Neural cell (in vitro differentiated cells): ENCODE measurements around the gene RPL9. TPM values are rescaled to one million over a fixed set of nuclear protein-coding genes. Genes with fewer than 3 reads are reported as not detected.

Source experiments
- H2AFZ ChIP-seq: fragments of 200-600, 300-800 bp; sonication (generic), shearing (Covaris generic); 2 replicates; pipeline ENCODE4 v1.6.0; 2014; ENCODE audit warnings: low read depth, mild to moderate bottlenecking, antibody characterized with exemption, low read length, moderate library complexity
- H3F3A ChIP-seq: fragments of 200-600 bp; shearing (Covaris generic); 2 replicates; pipeline ENCODE4 v1.6.1; 2016; ENCODE audit warnings: mild to moderate bottlenecking, moderate library complexity, mixed read lengths, antibody characterized with exemption, low read length; ENCODE audit not compliant: insufficient read depth, poor library complexity, severe bottlenecking
- H3K27ac ChIP-seq: fragments of 200-600, 300-800 bp; sonication (generic), shearing (Covaris generic); 2 replicates; pipeline ENCODE4 v1.5.1; 2014; ENCODE audit warnings: mild to moderate bottlenecking, low read length, moderate library complexity
- H3K27me3 ChIP-seq: fragments of 300-800, 200-600 bp; sonication (generic), shearing (Covaris generic); 2 replicates; pipeline ENCODE4 v1.6.0; 2014; ENCODE audit warnings: mild to moderate bottlenecking, low read depth, low read length, moderate library complexity; ENCODE audit not compliant: insufficient read depth
- H3K36me3 ChIP-seq: fragments of 300-800, 200-600 bp; sonication (generic), shearing (Covaris generic); 2 replicates; pipeline ENCODE4 v1.5.1; 2014; ENCODE audit warnings: mild to moderate bottlenecking, antibody characterized with exemption, low read length, moderate library complexity; ENCODE audit not compliant: insufficient read depth
- H3K4me2 ChIP-seq: fragments of 300-800, 200-600 bp; sonication (generic), shearing (Covaris generic); 2 replicates; pipeline ENCODE4 v1.6.0; 2014; ENCODE audit warnings: mild to moderate bottlenecking, low read length
- H3K4me3 ChIP-seq: fragments of 300-800, 200-600 bp; sonication (generic), shearing (Covaris generic); 2 replicates; pipeline ENCODE4 v1.5.1; 2014; ENCODE audit warnings: mild to moderate bottlenecking, low read length, moderate library complexity
- H3K79me2 ChIP-seq: fragments of 200-600 bp; shearing (Covaris generic); replicated peaks from 2 replicates; pipeline ENCODE4 v1.6.0; 2014; ENCODE audit warnings: mild to moderate bottlenecking, low read length, moderate library complexity; ENCODE audit not compliant: insufficient read depth
- H3K9ac ChIP-seq: fragments of 300-800, 200-600 bp; sonication (generic), shearing (Covaris generic); 2 replicates; pipeline ENCODE4 v1.6.1; 2016; ENCODE audit warnings: mild to moderate bottlenecking, low read length, mixed read lengths
- H3K9me2 ChIP-seq: fragments of 200-600 bp; shearing (Covaris generic); 2 replicates; pipeline ENCODE4 v1.6.1; 2016; ENCODE audit warnings: mild to moderate bottlenecking, low read length, mixed read lengths; ENCODE audit not compliant: insufficient read depth
- H3K9me3 ChIP-seq: fragments of 200-600, 300-800 bp; sonication (generic), shearing (Covaris generic); 2 replicates; pipeline ENCODE4 v1.6.1; 2016; ENCODE audit warnings: mild to moderate bottlenecking, mixed run types, low read length, moderate library complexity, mixed read lengths
- H4K20me1 ChIP-seq: fragments of 200-600 bp; shearing (Covaris generic); 2 replicates; pipeline ENCODE4 v1.6.1; 2016; ENCODE audit warnings: mild to moderate bottlenecking, mixed run types; ENCODE audit not compliant: insufficient read depth
- CTCF ChIP-seq: fragments of 450-650 bp; IDR thresholded peaks from 2 replicates; pipeline ENCODE4 v1.5.1; 2014; ENCODE audit warnings: antibody characterized with exemption, mild to moderate bottlenecking, moderate library complexity; ENCODE audit not compliant: poor library complexity, severe bottlenecking
- EP300 ChIP-seq: fragments of 450-650 bp; conservative IDR thresholded peaks from 2 replicates; pipeline ENCODE4 v1.6.1; 2014; ENCODE audit warnings: antibody characterized with exemption, mild to moderate bottlenecking, moderate library complexity; ENCODE audit not compliant: poor library complexity, severe bottlenecking
- EZH2 ChIP-seq: fragments of 200-600, 300-800 bp; shearing (Covaris generic), sonication (generic); IDR thresholded peaks from 2 replicates; pipeline ENCODE4 v1.6.1; 2014; ENCODE audit warnings: antibody characterized with exemption, low read length, borderline replicate concordance, mild to moderate bottlenecking; ENCODE audit not compliant: insufficient read depth, poor library complexity, severe bottlenecking
- MXI1 ChIP-seq: fragments of 450-650 bp; conservative IDR thresholded peaks from 2 replicates; pipeline ENCODE4 v1.6.1; 2014; ENCODE audit warnings: antibody characterized with exemption, mild to moderate bottlenecking; ENCODE audit not compliant: poor library complexity, severe bottlenecking
- POLR2AphosphoS5 ChIP-seq: IDR thresholded peaks from 2 replicates; pipeline ENCODE4 v1.6.1; 2012
- RAD21 ChIP-seq: fragments of 450-650 bp; conservative IDR thresholded peaks from 2 replicates; pipeline ENCODE4 v1.6.1; 2014; ENCODE audit warnings: antibody characterized with exemption, mild to moderate bottlenecking, moderate library complexity
- REST ChIP-seq: IDR thresholded peaks from 2 replicates; pipeline ENCODE4 v1.6.1; 2012; ENCODE audit warnings: borderline replicate concordance
- SMC3 ChIP-seq: fragments of 450-650 bp; conservative IDR thresholded peaks from 2 replicates; pipeline ENCODE4 v1.6.1; 2014; ENCODE audit warnings: antibody characterized with exemption, mild to moderate bottlenecking, moderate library complexity; ENCODE audit not compliant: poor library complexity
- TAF1 ChIP-seq: IDR thresholded peaks from 2 replicates; pipeline ENCODE4 v1.6.1; 2012; ENCODE audit warnings: low read depth
- polyA plus RNA-seq: library from polyadenylated mRNA; depleted of rRNA; stranded (reverse); fragments of >200 nt; gene quantifications from 2 replicates; pipeline ENCODE4 v1.2.3, GENCODE V29; 2014

The RPL9 gene
- polyA plus RNA-seq, 1 donor from 2014 or later: 5,676 TPM

GRCh38 chr4:39455486-39455885 is 3.2 kb downstream of the RPL9 start:
- peaks cover 3% of the 10 kb centered on the region for H4K20me1 ChIP-seq
- H3F3A ChIP-seq: peaks cover 5% of the 10 kb centered on the region
- no peaks in the 10 kb centered on the region for H3K27me3 ChIP-seq
- H3K9ac ChIP-seq: no peak overlapping the region
- peaks cover 14% of the 10 kb centered on the region for H3K36me3 ChIP-seq
- no peak overlapping the region for H3K4me3 ChIP-seq
- no peak overlapping the region for H3K27ac ChIP-seq
- TF ChIP-seq MXI1: no peak
- no peak for TF ChIP-seq EZH2
- no peaks in the 10 kb centered on the region for H3K9me3 ChIP-seq
- H2AFZ ChIP-seq: no peak overlapping the region
- no peaks in the 10 kb centered on the region for H3K9me2 ChIP-seq
- H3K79me2 ChIP-seq: peaks cover 22% of the 10 kb centered on the region
- no peak overlapping the region for H3K4me2 ChIP-seq

GRCh38 chr4:39453738-39454137 is 5.0 kb downstream of the RPL9 start:
- no peak overlapping the region for H3K9ac ChIP-seq
- no peak overlapping the region for H3K4me3 ChIP-seq
- TF ChIP-seq REST (no peak), TAF1 (no peak), POLR2AphosphoS5 (no peak), EZH2 (no peak), EP300 (no peak), RAD21 (no peak), SMC3 (no peak), CTCF (no peak), MXI1 (no peak)
- no peak overlapping the region for H3K4me2 ChIP-seq
- no peaks in the 10 kb centered on the region for H3K27me3 ChIP-seq
- H3K9me2 ChIP-seq: no peaks in the 10 kb centered on the region
- no peak overlapping the region for H3K27ac ChIP-seq
- H3K9me3 ChIP-seq: no peaks in the 10 kb centered on the region
- H3K36me3 ChIP-seq: peaks cover 14% of the 10 kb centered on the region
- no peaks in the 10 kb centered on the region for H3F3A ChIP-seq
- peaks cover 22% of the 10 kb centered on the region for H3K79me2 ChIP-seq
- no peak overlapping the region for H2AFZ ChIP-seq
- H4K20me1 ChIP-seq: peaks cover 3% of the 10 kb centered on the region
